Colonic mucosa (tissue), 4 donors: ENCODE measurements around the gene MACROD2. TPM values are rescaled to one million over a fixed set of nuclear protein-coding genes. Genes with fewer than 3 reads are reported as not detected.

Source experiments
- DNase-seq: peaks from one replicate; pipeline ENCODE4 v3.0.0-alpha.2; 2020
- H3K27ac ChIP-seq: fragments of 200-600 bp; one replicate; pipeline ENCODE4 v1.8.0; 2021
- H3K27me3 ChIP-seq: fragments of 200-600 bp; one replicate; pipeline ENCODE4 v1.8.0; 2021
- H3K36me3 ChIP-seq: fragments of 200-600 bp; one replicate; pipeline ENCODE4 v1.8.0; 2021
- H3K4me1 ChIP-seq: fragments of 200-600 bp; one replicate; pipeline ENCODE4 v1.8.0; 2021; ENCODE audit warnings: mild to moderate bottlenecking
- H3K4me3 ChIP-seq: fragments of 200-600 bp; one replicate; pipeline ENCODE4 v1.8.0; 2021
- H3K9ac ChIP-seq, 2 donors: one replicate each; pipeline ENCODE4 v1.7.0; 2013; ENCODE audit warnings: control low read depth in 2 of 2, low read depth in 2 of 2, low read length in 2 of 2
- H3K9me3 ChIP-seq: fragments of 200-600 bp; one replicate; pipeline ENCODE4 v1.8.0; 2021
- CTCF ChIP-seq: fragments of 200-600 bp; IDR thresholded peaks from one replicate; pipeline ENCODE4 v1.8.0; 2022; ENCODE audit warnings: antibody characterized with exemption, mild to moderate bottlenecking
- intact Hi-C: fragments of 100-400 bp; cut with DNase I; formaldehyde crosslinking; loops from one replicate; pipeline ENCODE4 v1.14.1; 2022
- total RNA-seq, 2 donors: library from RNA; stranded (reverse); fragmentation: NEBNext Ultra II Directional in 1 of 2; extraction: Animal tissue kit (Norgen Biotek cat#: 25700) in 1 of 2; gene quantifications; one replicate each; pipeline ENCODE4 v1.2.1, GENCODE V29; 2021
- donor health status: healthy.
- donor health status: DM: no; HTN: no; CAD: no.
- donor health status: DM: no; HTN: no; CAD: no.

Gene MACROD2
- total RNA-seq, 2 donors from 2014 or later = 3.2 to 3.3 TPM

GRCh38 chr20:15026759-15027158 lies 1031.4 kb downstream of the MACROD2 start:
- Histone ChIP-seq H3K4me3 (no peak overlapping the region), H3K27ac (no peak overlapping the region), H3K9ac (no peak overlapping the region), H3K4me1 (no peaks in the 10 kb centered on the region), H3K36me3 (no peaks in the 10 kb centered on the region), H3K27me3 (no peaks in the 10 kb centered on the region), H3K9me3 (no peaks in the 10 kb centered on the region)
- no peak for DNase-seq
- no peak for TF ChIP-seq CTCF
- intact Hi-C loops = no loop called here

GRCh38 chr20:15030826-15031225 lies 1035.5 kb downstream of the MACROD2 start:
- no peak for TF ChIP-seq CTCF
- no peaks in the 10 kb centered on the region for H3K27me3 ChIP-seq
- H3K4me1 ChIP-seq = no peaks in the 10 kb centered on the region
- H3K36me3 ChIP-seq = no peaks in the 10 kb centered on the region
- no peaks in the 10 kb centered on the region for H3K9me3 ChIP-seq
- H3K9ac ChIP-seq = no peak overlapping the region
- intact Hi-C loops = no loop called here
- no peak overlapping the region for H3K4me3 ChIP-seq
- no peak overlapping the region for H3K27ac ChIP-seq
- DNase-seq = no peak

GRCh38 chr20:15031546-15032351 lies 1036.4 kb downstream of the MACROD2 start:
- Histone ChIP-seq H3K36me3 (no peaks in the 10 kb centered on the region), H3K27me3 (no peaks in the 10 kb centered on the region), H3K4me1 (no peaks in the 10 kb centered on the region), H3K9ac (no peak overlapping the region), H3K4me3 (no peak overlapping the region), H3K9me3 (no peaks in the 10 kb centered on the region), H3K27ac (no peak overlapping the region)
- no peak for TF ChIP-seq CTCF
- DNase-seq = no peak
- intact Hi-C loops = no loop called here

- H3K27ac ChIP-seq = no peak overlapping the region
- H3K27me3 ChIP-seq = no peaks in the 10 kb centered on the region
- H3K9ac ChIP-seq = no peak overlapping the region
- H3K4me1 ChIP-seq = no peaks in the 10 kb centered on the region
- no peak overlapping the region for H3K4me3 ChIP-seq
- no peaks in the 10 kb centered on the region for H3K36me3 ChIP-seq
- intact Hi-C loops = no loop called here
- DNase-seq = no peak
- TF ChIP-seq CTCF = no peak
- no peaks in the 10 kb centered on the region for H3K9me3 ChIP-seq
Observed at GRCh38 chr20:15032352-15032622, 1037.0 kb downstream of the MACROD2 start.

- no peak for TF ChIP-seq CTCF
- Histone ChIP-seq H3K36me3 (no peaks in the 10 kb centered on the region), H3K4me1 (no peaks in the 10 kb centered on the region), H3K27me3 (no peaks in the 10 kb centered on the region), H3K27ac (no peak overlapping the region), H3K9ac (no peak overlapping the region), H3K9me3 (no peaks in the 10 kb centered on the region), H3K4me3 (no peak overlapping the region)
- DNase-seq = no peak
- intact Hi-C loops = no loop called here
Observed at GRCh38 chr20:15033269-15033668, 1038.0 kb downstream of the MACROD2 start.
